ENCODE data around the gene MTUS2.

DNA sequence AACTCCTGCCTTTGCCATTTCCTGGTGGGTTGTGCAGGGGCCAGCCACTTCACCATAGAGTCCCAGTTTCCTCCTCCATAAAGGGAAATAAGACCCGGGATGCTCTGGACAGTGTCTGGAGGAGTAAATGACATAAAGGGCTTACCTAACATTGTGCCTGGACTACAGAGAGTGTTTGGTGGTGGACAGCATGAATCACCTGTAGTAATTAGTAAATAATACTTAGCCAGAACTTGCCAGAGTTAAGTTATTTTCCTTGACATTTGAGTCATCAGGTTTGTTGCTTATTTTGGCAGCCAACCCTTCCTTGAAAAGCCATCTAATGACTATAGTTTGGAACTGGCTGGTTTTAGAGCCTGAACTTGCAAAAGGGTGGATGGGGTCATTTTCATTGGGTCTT lies 616.2 kb downstream of the MTUS2 start:
- TF ChIP-seq EZH2 (IDR thresholded peaks at IDR 0.05) (no peak), CTCF (IDR thresholded peaks at IDR 0.05) (no peak), EZH2phosphoT487 (IDR thresholded peaks at IDR 0.05) (no peak)

Data from neural progenitor cell (in vitro differentiated cells).